HepG2 (cell line): Measurements from ENCODE around the gene DEPDC5. TPM values are rescaled to one million over a fixed set of nuclear protein-coding genes. Genes with fewer than 3 reads are reported as not detected.

Experiments used
- FOSL2 ChIP-seq: sonication (generic); formaldehyde crosslinking; IDR thresholded peaks from 2 replicates; pipeline ENCODE4 v1.4.0; 2020; ENCODE audit warnings: missing genetic modification reagents
- HDAC6 ChIP-seq: fragments of 200-600 bp; sonication (generic); IDR thresholded peaks from 2 replicates; pipeline ENCODE4 v1.7.0; 2017; ENCODE audit warnings: mild to moderate bottlenecking, antibody characterized with exemption, low read length, low read depth
- HMG20A ChIP-seq: IDR thresholded peaks from 2 replicates; pipeline ENCODE4 v1.6.1; 2016; ENCODE audit warnings: borderline replicate concordance
- NCOA2 ChIP-seq: sonication (generic); formaldehyde crosslinking; IDR thresholded peaks from 2 replicates; pipeline ENCODE4 v1.8.0; 2022; ENCODE audit warnings: inconsistent platforms
- NFIC ChIP-seq: IDR thresholded peaks from 2 replicates; pipeline ENCODE4 v1.6.1; 2012; ENCODE audit warnings: mild to moderate bottlenecking, low read length, inconsistent platforms
- SRF ChIP-seq: IDR thresholded peaks from 2 replicates; pipeline ENCODE4 v1.6.1; 2011; ENCODE audit warnings: mild to moderate bottlenecking, low read depth, low read length, moderate library complexity
- TCF7 ChIP-seq: sonication (generic); IDR thresholded peaks from 2 replicates; pipeline ENCODE4 v1.6.1; 2016; ENCODE audit warnings: antibody characterized with exemption, low read depth
- ZNF724P ChIP-seq: sonication (generic); formaldehyde crosslinking; IDR thresholded peaks from 2 replicates; pipeline ENCODE4 v1.8.0; 2022; ENCODE audit warnings: missing genetic modification reagents, borderline replicate concordance
- polyA plus RNA-seq, 8 experiments: library from polyadenylated mRNA; depleted of rRNA in 3 of 8; stranded (reverse) in 7 of 8; unstranded in 1 of 8; fragments of >200 nt; fragmentation: Illumina TruSeq in 4 of 8; extraction: Trizol in 4 of 8; gene quantifications; 2 replicates each; pipeline versions ENCODE4 v1.2.1 to v1.2.3, GENCODE V29; 2011 to 2016; ENCODE audit warnings: low read depth in 4 of 8, missing spikeins in 1 of 8, mixed read lengths in 1 of 8; ENCODE audit not compliant: insufficient read depth in 1 of 8
- total RNA-seq, 5 experiments: library from RNA; depleted of rRNA; stranded (reverse); fragments of >200 nt; fragmentation: Illumina TruSeq; extraction: Trizol; gene quantifications; 2 replicates each; pipeline ENCODE4 v1.2.3, GENCODE V29; 2016; ENCODE audit warnings: low read depth in 1 of 5
- TF ChIP-seq, protein P1 (sequence below): IDR thresholded peaks from 2 replicates; pipeline ENCODE4 v1.6.1; 2012; ENCODE audit warnings: inconsistent platforms
- TF ChIP-seq, protein P2 (sequence below): sonication (generic); formaldehyde crosslinking; IDR thresholded peaks from 2 replicates; pipeline ENCODE4 v1.9.0; 2021; ENCODE audit warnings: missing genetic modification reagents, borderline replicate concordance
- TF ChIP-seq, protein P3 (sequence below): sonication (generic); formaldehyde crosslinking; IDR thresholded peaks from 2 replicates; pipeline ENCODE4 v1.9.0; 2021; ENCODE audit warnings: missing genetic modification reagents, mild to moderate bottlenecking, borderline replicate concordance
- TF ChIP-seq, protein P4 (sequence below): sonication (generic); formaldehyde crosslinking; IDR thresholded peaks from 2 replicates; pipeline ENCODE4 v1.4.0; 2020; ENCODE audit warnings: mild to moderate bottlenecking, missing genetic modification reagents, borderline replicate concordance
- TF ChIP-seq, protein P5 (sequence below): sonication (generic); formaldehyde crosslinking; IDR thresholded peaks from 2 replicates; pipeline ENCODE4 v1.5.1; 2020; ENCODE audit warnings: mild to moderate bottlenecking, missing genetic modification reagents, borderline replicate concordance

Gene DEPDC5
- total and polyA plus RNA-seq, 2 of the 13 experiments (the other 11 are each of a cell fraction or from before 2014, with no cell fraction given): 9.8 to 12.4 TPM

DNA sequence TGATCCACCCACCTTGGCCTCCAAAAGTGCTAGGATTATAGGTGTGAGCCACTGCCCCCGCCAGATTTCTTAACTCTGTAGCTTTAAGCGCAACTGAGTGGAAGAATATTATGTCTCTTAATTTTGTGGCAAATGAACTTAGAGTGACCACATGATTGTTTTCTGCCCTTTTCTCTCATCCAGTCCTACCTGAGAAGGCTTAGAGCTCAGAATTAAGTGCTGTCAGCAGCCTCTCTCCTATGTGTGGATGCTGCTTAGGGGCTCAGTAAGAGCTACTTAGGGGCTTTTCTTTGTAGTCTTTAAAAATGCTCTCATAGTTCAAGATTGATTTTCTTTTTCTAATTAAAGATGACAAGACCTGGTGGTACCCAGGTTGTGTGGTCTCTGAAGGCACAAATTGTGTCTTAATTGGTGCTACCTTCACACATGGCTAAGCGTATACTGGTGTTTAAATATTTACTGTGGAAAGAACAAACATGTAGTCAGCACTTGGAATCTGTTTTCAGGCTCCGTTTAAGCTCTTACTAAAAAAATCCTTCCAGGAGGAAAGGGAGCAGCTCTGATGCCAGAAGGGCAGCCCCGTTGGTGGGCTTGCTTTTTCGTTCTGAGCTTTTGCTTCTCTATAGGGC is 59.3 kb downstream of the DEPDC5 start (continued):
- TF ChIP-seq ZNF724P (CRISPR knock-in tag): no peak
- TF ChIP-seq HMG20A (CRISPR knock-in tag): peak; percentile 66; the same call in 1 of the 2 replicates
- TF ChIP-seq, protein P1, sequence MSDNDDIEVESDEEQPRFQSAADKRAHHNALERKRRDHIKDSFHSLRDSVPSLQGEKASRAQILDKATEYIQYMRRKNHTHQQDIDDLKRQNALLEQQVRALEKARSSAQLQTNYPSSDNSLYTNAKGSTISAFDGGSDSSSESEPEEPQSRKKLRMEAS: no peak
- TF ChIP-seq, protein P2, sequence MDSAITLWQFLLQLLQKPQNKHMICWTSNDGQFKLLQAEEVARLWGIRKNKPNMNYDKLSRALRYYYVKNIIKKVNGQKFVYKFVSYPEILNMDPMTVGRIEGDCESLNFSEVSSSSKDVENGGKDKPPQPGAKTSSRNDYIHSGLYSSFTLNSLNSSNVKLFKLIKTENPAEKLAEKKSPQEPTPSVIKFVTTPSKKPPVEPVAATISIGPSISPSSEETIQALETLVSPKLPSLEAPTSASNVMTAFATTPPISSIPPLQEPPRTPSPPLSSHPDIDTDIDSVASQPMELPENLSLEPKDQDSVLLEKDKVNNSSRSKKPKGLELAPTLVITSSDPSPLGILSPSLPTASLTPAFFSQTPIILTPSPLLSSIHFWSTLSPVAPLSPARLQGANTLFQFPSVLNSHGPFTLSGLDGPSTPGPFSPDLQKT: no peak
- no peak for TF ChIP-seq SRF
- TF ChIP-seq, protein P3, sequence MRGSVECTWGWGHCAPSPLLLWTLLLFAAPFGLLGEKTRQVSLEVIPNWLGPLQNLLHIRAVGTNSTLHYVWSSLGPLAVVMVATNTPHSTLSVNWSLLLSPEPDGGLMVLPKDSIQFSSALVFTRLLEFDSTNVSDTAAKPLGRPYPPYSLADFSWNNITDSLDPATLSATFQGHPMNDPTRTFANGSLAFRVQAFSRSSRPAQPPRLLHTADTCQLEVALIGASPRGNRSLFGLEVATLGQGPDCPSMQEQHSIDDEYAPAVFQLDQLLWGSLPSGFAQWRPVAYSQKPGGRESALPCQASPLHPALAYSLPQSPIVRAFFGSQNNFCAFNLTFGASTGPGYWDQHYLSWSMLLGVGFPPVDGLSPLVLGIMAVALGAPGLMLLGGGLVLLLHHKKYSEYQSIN (CRISPR knock-in tag): no peak
- TF ChIP-seq TCF7: no peak
- TF ChIP-seq NFIC: no peak
- TF ChIP-seq HDAC6: no peak
- TF ChIP-seq FOSL2 (CRISPR knock-in tag): peak; percentile 37; the same call in 1 of the 2 replicates
- peak; percentile 11; the same call in 1 of the 2 replicates for TF ChIP-seq NCOA2
- TF ChIP-seq, protein P4, sequence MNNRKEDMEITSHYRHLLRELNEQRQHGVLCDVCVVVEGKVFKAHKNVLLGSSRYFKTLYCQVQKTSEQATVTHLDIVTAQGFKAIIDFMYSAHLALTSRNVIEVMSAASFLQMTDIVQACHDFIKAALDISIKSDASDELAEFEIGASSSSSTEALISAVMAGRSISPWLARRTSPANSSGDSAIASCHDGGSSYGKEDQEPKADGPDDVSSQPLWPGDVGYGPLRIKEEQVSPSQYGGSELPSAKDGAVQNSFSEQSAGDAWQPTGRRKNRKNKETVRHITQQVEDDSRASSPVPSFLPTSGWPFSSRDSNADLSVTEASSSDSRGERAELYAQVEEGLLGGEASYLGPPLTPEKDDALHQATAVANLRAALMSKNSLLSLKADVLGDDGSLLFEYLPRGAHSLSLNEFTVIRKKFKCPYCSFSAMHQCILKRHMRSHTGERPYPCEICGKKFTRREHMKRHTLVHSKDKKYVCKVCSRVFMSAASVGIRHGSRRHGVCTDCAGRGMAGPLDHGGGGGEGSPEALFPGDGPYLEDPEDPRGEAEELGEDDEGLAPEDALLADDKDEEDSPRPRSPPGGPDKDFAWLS: no peak
- TF ChIP-seq, protein P5, sequence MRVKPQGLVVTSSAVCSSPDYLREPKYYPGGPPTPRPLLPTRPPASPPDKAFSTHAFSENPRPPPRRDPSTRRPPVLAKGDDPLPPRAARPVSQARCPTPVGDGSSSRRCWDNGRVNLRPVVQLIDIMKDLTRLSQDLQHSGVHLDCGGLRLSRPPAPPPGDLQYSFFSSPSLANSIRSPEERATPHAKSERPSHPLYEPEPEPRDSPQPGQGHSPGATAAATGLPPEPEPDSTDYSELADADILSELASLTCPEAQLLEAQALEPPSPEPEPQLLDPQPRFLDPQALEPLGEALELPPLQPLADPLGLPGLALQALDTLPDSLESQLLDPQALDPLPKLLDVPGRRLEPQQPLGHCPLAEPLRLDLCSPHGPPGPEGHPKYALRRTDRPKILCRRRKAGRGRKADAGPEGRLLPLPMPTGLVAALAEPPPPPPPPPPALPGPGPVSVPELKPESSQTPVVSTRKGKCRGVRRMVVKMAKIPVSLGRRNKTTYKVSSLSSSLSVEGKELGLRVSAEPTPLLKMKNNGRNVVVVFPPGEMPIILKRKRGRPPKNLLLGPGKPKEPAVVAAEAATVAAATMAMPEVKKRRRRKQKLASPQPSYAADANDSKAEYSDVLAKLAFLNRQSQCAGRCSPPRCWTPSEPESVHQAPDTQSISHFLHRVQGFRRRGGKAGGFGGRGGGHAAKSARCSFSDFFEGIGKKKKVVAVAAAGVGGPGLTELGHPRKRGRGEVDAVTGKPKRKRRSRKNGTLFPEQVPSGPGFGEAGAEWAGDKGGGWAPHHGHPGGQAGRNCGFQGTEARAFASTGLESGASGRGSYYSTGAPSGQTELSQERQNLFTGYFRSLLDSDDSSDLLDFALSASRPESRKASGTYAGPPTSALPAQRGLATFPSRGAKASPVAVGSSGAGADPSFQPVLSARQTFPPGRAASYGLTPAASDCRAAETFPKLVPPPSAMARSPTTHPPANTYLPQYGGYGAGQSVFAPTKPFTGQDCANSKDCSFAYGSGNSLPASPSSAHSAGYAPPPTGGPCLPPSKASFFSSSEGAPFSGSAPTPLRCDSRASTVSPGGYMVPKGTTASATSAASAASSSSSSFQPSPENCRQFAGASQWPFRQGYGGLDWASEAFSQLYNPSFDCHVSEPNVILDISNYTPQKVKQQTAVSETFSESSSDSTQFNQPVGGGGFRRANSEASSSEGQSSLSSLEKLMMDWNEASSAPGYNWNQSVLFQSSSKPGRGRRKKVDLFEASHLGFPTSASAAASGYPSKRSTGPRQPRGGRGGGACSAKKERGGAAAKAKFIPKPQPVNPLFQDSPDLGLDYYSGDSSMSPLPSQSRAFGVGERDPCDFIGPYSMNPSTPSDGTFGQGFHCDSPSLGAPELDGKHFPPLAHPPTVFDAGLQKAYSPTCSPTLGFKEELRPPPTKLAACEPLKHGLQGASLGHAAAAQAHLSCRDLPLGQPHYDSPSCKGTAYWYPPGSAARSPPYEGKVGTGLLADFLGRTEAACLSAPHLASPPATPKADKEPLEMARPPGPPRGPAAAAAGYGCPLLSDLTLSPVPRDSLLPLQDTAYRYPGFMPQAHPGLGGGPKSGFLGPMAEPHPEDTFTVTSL: peak; percentile 38; the same call in 1 of the 2 replicates
- TF ChIP-seq, all 625 proteins: peak for 29
